Measurements from ENCODE around the gene DNAL1. TPM values are rescaled to one million over a fixed set of nuclear protein-coding genes. Genes with fewer than 3 reads are reported as not detected.

The DNAL1 gene
- total and polyA plus RNA-seq, 2 of the 13 experiments (the other 11 are each of a cell fraction or from before 2014, with no cell fraction given), result 1.4 to 13.3 TPM

DNA sequence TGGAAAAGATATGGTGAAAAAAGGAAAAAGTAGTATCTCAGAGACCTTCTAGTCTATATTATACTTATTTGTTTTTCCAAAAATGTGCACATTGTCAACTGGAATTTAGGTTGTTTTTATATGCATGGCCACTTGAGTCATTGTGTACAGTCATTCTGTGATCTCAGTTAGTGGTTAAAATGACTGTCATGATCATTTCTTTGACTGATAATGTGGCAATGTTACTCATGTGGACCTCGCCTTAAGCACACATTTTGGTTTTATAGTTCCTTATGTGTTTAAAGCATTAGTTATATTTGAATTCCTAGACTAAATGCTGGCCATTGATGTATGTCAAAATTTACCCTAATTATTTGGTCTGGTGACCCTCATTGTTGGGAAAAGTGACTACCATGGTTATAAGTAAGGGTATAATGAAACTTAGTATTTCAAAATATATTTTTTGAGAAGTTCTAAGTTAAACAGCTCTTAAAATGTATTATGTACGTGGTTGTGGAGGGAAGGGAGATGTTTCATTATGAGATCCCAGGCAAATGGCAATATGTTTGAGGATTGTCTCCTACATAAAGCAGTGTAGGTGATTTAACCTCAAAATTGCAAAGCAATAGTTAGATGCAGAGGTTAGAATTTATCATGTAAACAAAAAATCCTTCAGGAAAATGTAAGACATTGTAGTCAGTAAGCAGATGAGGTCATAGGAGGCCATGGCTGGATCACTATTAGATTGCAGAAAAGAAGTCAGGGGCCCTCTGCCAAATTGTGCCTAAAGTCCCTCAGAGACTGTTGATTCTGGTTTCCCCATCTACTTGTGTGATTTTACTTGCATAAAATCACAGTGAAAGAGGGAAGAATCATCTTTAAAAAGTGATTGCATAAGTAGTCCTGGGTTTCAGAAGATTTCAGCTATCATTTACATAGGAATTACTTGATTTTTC lies 51.9 kb downstream of the DNAL1 start:
- H3K4me1 ChIP-seq (ENCODE audit: insufficient read depth, low read length), result peaks cover 15% of the 10 kb centered on the region
- no peak for FAIRE-seq
- no TSS peak for BruUV-seq (replicated peaks)
- peak; percentile 10 for DNase-seq (ENCODE audit: low spot score)
- no peaks in the 10 kb centered on the region for H3K79me2 ChIP-seq (ENCODE audit: insufficient read depth, low read length)
- intact Hi-C loops (cut with micrococcal nuclease; ENCODE audit: unreplicated experiment) (no loop called here), in situ Hi-C loops (cut with HindIII; ENCODE audit: extremely low pct_ligation_motif_present, low pct_unique_long_range_greater_than_20kb) (no loop called here)
- no peak for ATAC-seq
- H3K27me3 ChIP-seq (ENCODE audit: control insufficient read depth in 1 of 2, insufficient read depth in 2 of 2, low read length in 2 of 2), result no peaks in the 10 kb centered on the region
- H3K4me2 ChIP-seq (ENCODE audit: low read depth, low read length), result no peak overlapping the region
- TF ChIP-seq ZSCAN12 (CRISPR knock-in tag; IDR thresholded peaks at IDR 0.05) (no peak), IKZF4 (CRISPR knock-in tag; IDR thresholded peaks at IDR 0.05; ENCODE audit: borderline replicate concordance, low read depth, not compliant biosample characterization) (no peak)
- no peak overlapping the region for H3K4me3 ChIP-seq (replicated peaks in 1 of 3; ENCODE audit: insufficient read depth in 1 of 3, low read depth in 2 of 3, low read length in 3 of 3)
- POLR2A ChIA-PET, result no interaction called here
- no peaks in the 10 kb centered on the region for H4K20me1 ChIP-seq (ENCODE audit: insufficient read depth, low read length)
- WGBS (ENCODE audit: low lambda C conversion rate), result 87% methylated on average over 2 of the region's 2 CpGs
- H2AFZ ChIP-seq (ENCODE audit: low read length), result no peak overlapping the region
- CTCF ChIA-PET (ENCODE audit: low intra/inter-chr PET ratio, low total read pairs), result no interaction called here
- no peak overlapping the region for H3K27ac ChIP-seq (ENCODE audit: extremely low read length, insufficient read depth, low read length)
- no peaks in the 10 kb centered on the region for H3K9me3 ChIP-seq (ENCODE audit: low read length)
- H3K9ac ChIP-seq (ENCODE audit: insufficient read depth, low read depth, low read length), result no peak overlapping the region
- peaks cover 0 to 2% of the 10 kb centered on the region in 2 experiments; a peak in 1 of 5 replicates for H3K36me3 ChIP-seq (replicated peaks in 1 of 2; ENCODE audit: control insufficient read depth in 1 of 2, insufficient read depth in 2 of 2, low read length in 2 of 2)

DNA sequence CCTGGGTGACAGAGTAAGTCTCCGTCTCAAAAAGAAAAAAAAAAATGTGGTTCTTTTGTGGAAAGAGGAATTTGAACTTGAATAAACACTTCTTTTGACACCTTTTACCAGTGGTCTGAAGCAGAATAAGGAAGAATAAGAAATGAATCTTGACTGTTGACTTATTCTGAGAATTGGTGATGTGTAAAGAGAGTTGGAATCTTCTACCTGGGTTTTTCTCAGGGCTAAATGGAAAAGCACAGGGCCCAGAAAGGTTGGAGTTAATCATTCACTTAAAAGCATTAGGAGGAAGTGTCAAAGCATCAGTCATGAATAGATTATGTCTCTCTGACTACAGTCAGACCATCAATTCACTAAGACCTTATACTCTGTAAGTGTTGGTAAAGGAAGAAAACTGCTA lies 55.5 kb downstream of the DNAL1 start:
- H3K36me3 ChIP-seq (replicated peaks in 1 of 2; ENCODE audit: control insufficient read depth in 1 of 2, insufficient read depth in 2 of 2, low read length in 2 of 2), result no peaks in the 10 kb centered on the region; a peak in 1 of 5 replicates
- no peak overlapping the region for H3K4me2 ChIP-seq (ENCODE audit: low read depth, low read length)
- no peaks in the 10 kb centered on the region for H3K79me2 ChIP-seq (ENCODE audit: insufficient read depth, low read length)
- 89% methylated on average over 1 of the region's 1 CpG for WGBS (ENCODE audit: low lambda C conversion rate)
- H4K20me1 ChIP-seq (ENCODE audit: insufficient read depth, low read length), result no peaks in the 10 kb centered on the region
- in situ Hi-C loops (cut with HindIII; ENCODE audit: extremely low pct_ligation_motif_present, low pct_unique_long_range_greater_than_20kb), result no loop called here
- peak; percentile 63; the same call in 2 of the 3 replicates for ATAC-seq
- peaks cover 15% of the 10 kb centered on the region for H3K4me1 ChIP-seq (ENCODE audit: insufficient read depth, low read length)
- no peak overlapping the region for H2AFZ ChIP-seq (ENCODE audit: low read length)
- CTCF ChIA-PET (ENCODE audit: low intra/inter-chr PET ratio, low total read pairs), result no interaction called here
- FAIRE-seq, result no peak
- H3K9ac ChIP-seq (ENCODE audit: insufficient read depth, low read depth, low read length), result no peak overlapping the region
- BruUV-seq (replicated peaks), result no TSS peak
- no peaks in the 10 kb centered on the region for H3K9me3 ChIP-seq (ENCODE audit: low read length)
- H3K27ac ChIP-seq (ENCODE audit: extremely low read length, insufficient read depth, low read length), result no peak overlapping the region
- intact Hi-C loops (cut with micrococcal nuclease; ENCODE audit: unreplicated experiment), result no loop called here
- POLR2A ChIA-PET, result no interaction called here
- no peaks in the 10 kb centered on the region for H3K27me3 ChIP-seq (ENCODE audit: control insufficient read depth in 1 of 2, insufficient read depth in 2 of 2, low read length in 2 of 2)
- peak; percentile 23 for DNase-seq (ENCODE audit: low spot score)
- no peak overlapping the region for H3K4me3 ChIP-seq (replicated peaks in 1 of 3; ENCODE audit: insufficient read depth in 1 of 3, low read depth in 2 of 3, low read length in 3 of 3)
- TF ChIP-seq NAIF1 (CRISPR knock-in tag; IDR thresholded peaks at IDR 0.05; ENCODE audit: borderline replicate concordance) (no peak), PTBP1 (IDR thresholded peaks at IDR 0.05; ENCODE audit: low read depth, low read length, poor library complexity, severe bottlenecking) (no peak), HNRNPLL (IDR thresholded peaks at IDR 0.05; ENCODE audit: low read depth, low read length, poor library complexity, severe bottlenecking) (no peak)
- TF ChIP-seq, protein P1, sequence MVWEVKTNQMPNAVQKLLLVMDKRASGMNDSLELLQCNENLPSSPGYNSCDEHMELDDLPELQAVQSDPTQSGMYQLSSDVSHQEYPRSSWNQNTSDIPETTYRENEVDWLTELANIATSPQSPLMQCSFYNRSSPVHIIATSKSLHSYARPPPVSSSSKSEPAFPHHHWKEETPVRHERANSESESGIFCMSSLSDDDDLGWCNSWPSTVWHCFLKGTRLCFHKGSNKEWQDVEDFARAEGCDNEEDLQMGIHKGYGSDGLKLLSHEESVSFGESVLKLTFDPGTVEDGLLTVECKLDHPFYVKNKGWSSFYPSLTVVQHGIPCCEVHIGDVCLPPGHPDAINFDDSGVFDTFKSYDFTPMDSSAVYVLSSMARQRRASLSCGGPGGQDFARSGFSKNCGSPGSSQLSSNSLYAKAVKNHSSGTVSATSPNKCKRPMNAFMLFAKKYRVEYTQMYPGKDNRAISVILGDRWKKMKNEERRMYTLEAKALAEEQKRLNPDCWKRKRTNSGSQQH (CRISPR knock-in tag; IDR thresholded peaks at IDR 0.05; ENCODE audit: low read depth), result no peak
- TF ChIP-seq, protein P2, sequence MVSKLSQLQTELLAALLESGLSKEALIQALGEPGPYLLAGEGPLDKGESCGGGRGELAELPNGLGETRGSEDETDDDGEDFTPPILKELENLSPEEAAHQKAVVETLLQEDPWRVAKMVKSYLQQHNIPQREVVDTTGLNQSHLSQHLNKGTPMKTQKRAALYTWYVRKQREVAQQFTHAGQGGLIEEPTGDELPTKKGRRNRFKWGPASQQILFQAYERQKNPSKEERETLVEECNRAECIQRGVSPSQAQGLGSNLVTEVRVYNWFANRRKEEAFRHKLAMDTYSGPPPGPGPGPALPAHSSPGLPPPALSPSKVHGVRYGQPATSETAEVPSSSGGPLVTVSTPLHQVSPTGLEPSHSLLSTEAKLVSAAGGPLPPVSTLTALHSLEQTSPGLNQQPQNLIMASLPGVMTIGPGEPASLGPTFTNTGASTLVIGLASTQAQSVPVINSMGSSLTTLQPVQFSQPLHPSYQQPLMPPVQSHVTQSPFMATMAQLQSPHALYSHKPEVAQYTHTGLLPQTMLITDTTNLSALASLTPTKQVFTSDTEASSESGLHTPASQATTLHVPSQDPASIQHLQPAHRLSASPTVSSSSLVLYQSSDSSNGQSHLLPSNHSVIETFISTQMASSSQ (IDR thresholded peaks at IDR 0.05; ENCODE audit: low read depth), result peak; percentile 48
- TF ChIP-seq, protein P2 (CRISPR knock-in tag; IDR thresholded peaks at IDR 0.05; ENCODE audit: borderline replicate concordance), result no peak

All from HepG2 (cell line).